Keratinocyte (primary cell): ENCODE results near the gene DDX43.

Experiments
- EZH2 ChIP-seq: IDR thresholded peaks from one replicate; pipeline ENCODE4 v1.6.1; 2012; ENCODE audit warnings: inconsistent platforms, mild to moderate bottlenecking, low read length, moderate library complexity
- TF ChIP-seq, protein P1 (sequence below), 3 experiments: IDR thresholded peaks in 1 of 3; conservative IDR thresholded peaks in 1 of 3; optimal IDR thresholded peaks in 1 of 3; 2 replicates in 2 of 3; 3 replicates in 1 of 3; pipeline versions ENCODE3 to v1.5.1; 2011; ENCODE audit warnings: low read length in 3 of 3, mild to moderate bottlenecking in 3 of 3, moderate library complexity in 2 of 3, control low read depth in 1 of 3, inconsistent platforms in 1 of 3; ENCODE audit not compliant: insufficient read depth in 2 of 3; ENCODE audit errors: extremely low read depth in 1 of 3

DNA sequence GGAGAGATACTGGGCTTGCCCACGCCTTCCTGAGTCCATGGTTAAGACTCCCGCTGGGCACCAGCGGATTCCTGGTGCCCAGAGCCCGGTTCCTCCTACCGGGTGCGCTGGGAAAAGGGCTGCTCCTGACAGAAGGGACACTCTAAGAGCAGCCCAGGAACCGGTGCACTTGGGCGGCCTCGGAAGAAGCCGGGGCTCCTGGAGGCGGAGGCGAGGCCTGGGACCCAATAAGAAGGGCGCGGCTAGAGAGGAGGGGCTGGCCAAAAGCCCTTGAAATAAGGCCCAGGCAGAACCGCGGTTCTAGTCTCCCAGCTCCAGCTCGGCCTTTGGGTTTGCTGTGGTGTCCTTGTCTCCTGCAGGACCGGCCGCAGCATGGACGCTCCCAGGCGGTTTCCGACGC, 32.3 kb upstream of the DDX43 start, which contains the start of gene KHDC3L:
- TF ChIP-seq, protein P1, sequence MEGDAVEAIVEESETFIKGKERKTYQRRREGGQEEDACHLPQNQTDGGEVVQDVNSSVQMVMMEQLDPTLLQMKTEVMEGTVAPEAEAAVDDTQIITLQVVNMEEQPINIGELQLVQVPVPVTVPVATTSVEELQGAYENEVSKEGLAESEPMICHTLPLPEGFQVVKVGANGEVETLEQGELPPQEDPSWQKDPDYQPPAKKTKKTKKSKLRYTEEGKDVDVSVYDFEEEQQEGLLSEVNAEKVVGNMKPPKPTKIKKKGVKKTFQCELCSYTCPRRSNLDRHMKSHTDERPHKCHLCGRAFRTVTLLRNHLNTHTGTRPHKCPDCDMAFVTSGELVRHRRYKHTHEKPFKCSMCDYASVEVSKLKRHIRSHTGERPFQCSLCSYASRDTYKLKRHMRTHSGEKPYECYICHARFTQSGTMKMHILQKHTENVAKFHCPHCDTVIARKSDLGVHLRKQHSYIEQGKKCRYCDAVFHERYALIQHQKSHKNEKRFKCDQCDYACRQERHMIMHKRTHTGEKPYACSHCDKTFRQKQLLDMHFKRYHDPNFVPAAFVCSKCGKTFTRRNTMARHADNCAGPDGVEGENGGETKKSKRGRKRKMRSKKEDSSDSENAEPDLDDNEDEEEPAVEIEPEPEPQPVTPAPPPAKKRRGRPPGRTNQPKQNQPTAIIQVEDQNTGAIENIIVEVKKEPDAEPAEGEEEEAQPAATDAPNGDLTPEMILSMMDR (optimal IDR thresholded peaks at IDR 0.05 in 1 of 3, IDR thresholded peaks at IDR 0.05 in 1 of 3, conservative IDR thresholded peaks at IDR 0.05 in 1 of 3; ENCODE audit: extremely low read depth in 1 of 3, insufficient read depth in 2 of 3, low read length in 3 of 3): no peak
- TF ChIP-seq EZH2: no peak
